ENCODE results near the gene KRTAP10-8.
"Not testable (repeated sequence)": the region's sequence is repeated elsewhere in the genome, so short reads cannot be mapped to it uniquely, and the experiment has no call there.

KRTAP10-8 gene

GRCh38 chr21:44646366-44647221, 34.7 kb downstream of the KRTAP10-8 start, which contains the start of gene KRTAP10-11:
KRTAP10-11 (plus strand) TSS chr21:44646414; CDS start chr21:44646459, 45 bp downstream.
- not testable (repeated sequence) for DNase-seq (ENCODE audit: low read depth in 2 of 2)

GRCh38 chr21:44647222-44647552, 35.3 kb downstream of the KRTAP10-8 start:
- DNase-seq (ENCODE audit: low read depth in 2 of 2): no peak

- DNase-seq (ENCODE audit: low read depth in 2 of 2): no peak
Measured at GRCh38 chr21:44648557-44649311, 36.9 kb downstream of the KRTAP10-8 start.

GRCh38 chr21:44649521-44650100, 37.7 kb downstream of the KRTAP10-8 start:
- DNase-seq (ENCODE audit: low read depth in 2 of 2): no peak

- no peak for DNase-seq (ENCODE audit: low read depth in 2 of 2)
Measured at GRCh38 chr21:44650265-44650972, 38.5 kb downstream of the KRTAP10-8 start.

GRCh38 chr21:44650973-44651675, 39.2 kb downstream of the KRTAP10-8 start:
- DNase-seq (ENCODE audit: low read depth in 2 of 2): no peak

GRCh38 chr21:44653123-44653522, 41.2 kb downstream of the KRTAP10-8 start:
- no peak for DNase-seq (ENCODE audit: low read depth in 2 of 2)

- DNase-seq (ENCODE audit: low read depth in 2 of 2): peak in 1 of 2 donors; percentile 24
Measured at GRCh38 chr21:44653656-44654575, 42.0 kb downstream of the KRTAP10-8 start.

GRCh38 chr21:44654576-44655175, 42.8 kb downstream of the KRTAP10-8 start, which contains the start of gene KRTAP12-4:
KRTAP12-4 (minus strand) TSS chr21:44654659; CDS start chr21:44654614, 45 bp downstream.
- no peak for DNase-seq (ENCODE audit: low read depth in 2 of 2)

GRCh38 chr21:44656868-44657267, 45.0 kb downstream of the KRTAP10-8 start:
- no peak for DNase-seq (ENCODE audit: low read depth in 2 of 2)

GRCh38 chr21:44657635-44658540, 46.0 kb downstream of the KRTAP10-8 start, which contains the start of gene KRTAP12-3:
KRTAP12-3 (plus strand) TSS chr21:44657932; CDS start chr21:44657980, 48 bp downstream.
- DNase-seq (ENCODE audit: low read depth in 2 of 2): peak in 1 of 2 donors; percentile 8

GRCh38 chr21:44658541-44658910, 46.6 kb downstream of the KRTAP10-8 start:
- no peak for DNase-seq (ENCODE audit: low read depth in 2 of 2)

GRCh38 chr21:44658913-44659595, 47.2 kb downstream of the KRTAP10-8 start:
- no peak for DNase-seq (ENCODE audit: low read depth in 2 of 2)

- DNase-seq (ENCODE audit: low read depth in 2 of 2): not testable (repeated sequence)
Measured at GRCh38 chr21:44661567-44661966, 49.7 kb downstream of the KRTAP10-8 start.

Measured in stimulated activated CD8-positive, alpha-beta memory T cell treated with anti-CD3 and anti-CD28 coated beads, Interleukin-7, amount 100 ng/mL, for 4 hours (primary cell).